ENCODE results near the gene PLSCR1.
"Not testable (repeated sequence)": the region's sequence is repeated elsewhere in the genome, so short reads cannot be mapped to it uniquely, and the experiment has no call there.

Gene PLSCR1

GRCh38 chr3:146491303-146491702, 53.1 kb downstream of the PLSCR1 start:
- TF ChIP-seq GABPA (IDR thresholded peaks at IDR 0.05; ENCODE audit: low read depth) = no peak
- no peak for TF ChIP-seq POLR2AphosphoS5 (IDR thresholded peaks at IDR 0.05; ENCODE audit: low read depth)
- TF ChIP-seq, protein P1, sequence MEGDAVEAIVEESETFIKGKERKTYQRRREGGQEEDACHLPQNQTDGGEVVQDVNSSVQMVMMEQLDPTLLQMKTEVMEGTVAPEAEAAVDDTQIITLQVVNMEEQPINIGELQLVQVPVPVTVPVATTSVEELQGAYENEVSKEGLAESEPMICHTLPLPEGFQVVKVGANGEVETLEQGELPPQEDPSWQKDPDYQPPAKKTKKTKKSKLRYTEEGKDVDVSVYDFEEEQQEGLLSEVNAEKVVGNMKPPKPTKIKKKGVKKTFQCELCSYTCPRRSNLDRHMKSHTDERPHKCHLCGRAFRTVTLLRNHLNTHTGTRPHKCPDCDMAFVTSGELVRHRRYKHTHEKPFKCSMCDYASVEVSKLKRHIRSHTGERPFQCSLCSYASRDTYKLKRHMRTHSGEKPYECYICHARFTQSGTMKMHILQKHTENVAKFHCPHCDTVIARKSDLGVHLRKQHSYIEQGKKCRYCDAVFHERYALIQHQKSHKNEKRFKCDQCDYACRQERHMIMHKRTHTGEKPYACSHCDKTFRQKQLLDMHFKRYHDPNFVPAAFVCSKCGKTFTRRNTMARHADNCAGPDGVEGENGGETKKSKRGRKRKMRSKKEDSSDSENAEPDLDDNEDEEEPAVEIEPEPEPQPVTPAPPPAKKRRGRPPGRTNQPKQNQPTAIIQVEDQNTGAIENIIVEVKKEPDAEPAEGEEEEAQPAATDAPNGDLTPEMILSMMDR (IDR thresholded peaks at IDR 0.05; ENCODE audit: insufficient read depth, low read length) = no peak
- TF ChIP-seq, protein P2, sequence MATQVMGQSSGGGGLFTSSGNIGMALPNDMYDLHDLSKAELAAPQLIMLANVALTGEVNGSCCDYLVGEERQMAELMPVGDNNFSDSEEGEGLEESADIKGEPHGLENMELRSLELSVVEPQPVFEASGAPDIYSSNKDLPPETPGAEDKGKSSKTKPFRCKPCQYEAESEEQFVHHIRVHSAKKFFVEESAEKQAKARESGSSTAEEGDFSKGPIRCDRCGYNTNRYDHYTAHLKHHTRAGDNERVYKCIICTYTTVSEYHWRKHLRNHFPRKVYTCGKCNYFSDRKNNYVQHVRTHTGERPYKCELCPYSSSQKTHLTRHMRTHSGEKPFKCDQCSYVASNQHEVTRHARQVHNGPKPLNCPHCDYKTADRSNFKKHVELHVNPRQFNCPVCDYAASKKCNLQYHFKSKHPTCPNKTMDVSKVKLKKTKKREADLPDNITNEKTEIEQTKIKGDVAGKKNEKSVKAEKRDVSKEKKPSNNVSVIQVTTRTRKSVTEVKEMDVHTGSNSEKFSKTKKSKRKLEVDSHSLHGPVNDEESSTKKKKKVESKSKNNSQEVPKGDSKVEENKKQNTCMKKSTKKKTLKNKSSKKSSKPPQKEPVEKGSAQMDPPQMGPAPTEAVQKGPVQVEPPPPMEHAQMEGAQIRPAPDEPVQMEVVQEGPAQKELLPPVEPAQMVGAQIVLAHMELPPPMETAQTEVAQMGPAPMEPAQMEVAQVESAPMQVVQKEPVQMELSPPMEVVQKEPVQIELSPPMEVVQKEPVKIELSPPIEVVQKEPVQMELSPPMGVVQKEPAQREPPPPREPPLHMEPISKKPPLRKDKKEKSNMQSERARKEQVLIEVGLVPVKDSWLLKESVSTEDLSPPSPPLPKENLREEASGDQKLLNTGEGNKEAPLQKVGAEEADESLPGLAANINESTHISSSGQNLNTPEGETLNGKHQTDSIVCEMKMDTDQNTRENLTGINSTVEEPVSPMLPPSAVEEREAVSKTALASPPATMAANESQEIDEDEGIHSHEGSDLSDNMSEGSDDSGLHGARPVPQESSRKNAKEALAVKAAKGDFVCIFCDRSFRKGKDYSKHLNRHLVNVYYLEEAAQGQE (IDR thresholded peaks at IDR 0.05; ENCODE audit: insufficient replicate concordance, low read depth) = no peak
- H3K4me3 ChIP-seq (replicated peaks; ENCODE audit: insufficient read depth, low read length) = no peak overlapping the region
- no peak overlapping the region for H3K27ac ChIP-seq (replicated peaks)
- no peaks in the 10 kb centered on the region for H3K27me3 ChIP-seq (ENCODE audit: insufficient read depth, poor library complexity, severe bottlenecking)
- DNase-seq (ENCODE audit: low read depth in 1 of 2, low spot score in 1 of 2) = no peak

DNA sequence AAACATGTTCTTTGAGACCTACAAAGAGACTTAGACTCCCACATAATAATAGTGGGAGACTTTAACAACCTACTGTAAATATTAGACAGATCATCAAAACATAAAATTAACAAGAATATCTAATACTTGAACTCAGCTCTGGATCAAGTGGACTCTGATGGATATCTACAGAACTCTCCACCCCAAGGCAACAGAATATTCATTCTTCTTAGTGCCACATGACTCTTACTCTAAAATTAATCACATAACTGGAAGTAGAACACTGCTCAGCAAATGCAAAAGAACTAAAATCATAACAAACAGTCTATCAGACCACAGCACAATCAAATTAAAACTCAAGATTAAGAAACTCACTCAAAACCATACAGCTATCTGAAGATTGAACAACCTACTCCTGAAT, 59.1 kb downstream of the PLSCR1 start:
- Histone ChIP-seq H3K27me3 (ENCODE audit: insufficient read depth, poor library complexity, severe bottlenecking) (no peaks in the 10 kb centered on the region), H3K4me3 (replicated peaks; ENCODE audit: insufficient read depth, low read length) (no peak overlapping the region), H3K27ac (replicated peaks) (no peak overlapping the region)
- TF ChIP-seq, protein P1 (IDR thresholded peaks at IDR 0.05; ENCODE audit: insufficient read depth, low read length) = no peak
- no peak for TF ChIP-seq GABPA (IDR thresholded peaks at IDR 0.05; ENCODE audit: low read depth)
- TF ChIP-seq, protein P2 (IDR thresholded peaks at IDR 0.05; ENCODE audit: insufficient replicate concordance, low read depth) = no peak
- DNase-seq (ENCODE audit: low read depth in 1 of 2, low spot score in 1 of 2) = no peak

- TF ChIP-seq, protein P2 (IDR thresholded peaks at IDR 0.05; ENCODE audit: insufficient replicate concordance, low read depth) = no peak
- TF ChIP-seq, protein P1 (IDR thresholded peaks at IDR 0.05; ENCODE audit: insufficient read depth, low read length) = no peak
- TF ChIP-seq POLR2AphosphoS5 (IDR thresholded peaks at IDR 0.05; ENCODE audit: low read depth) = no peak
- TF ChIP-seq GABPA (IDR thresholded peaks at IDR 0.05; ENCODE audit: low read depth) = no peak
- TF ChIP-seq SPI1 (IDR thresholded peaks at IDR 0.05; ENCODE audit: borderline replicate concordance, low read depth) = no peak
- no peak overlapping the region for H3K27ac ChIP-seq (replicated peaks)
- H3K27me3 ChIP-seq (ENCODE audit: insufficient read depth, poor library complexity, severe bottlenecking) = no peaks in the 10 kb centered on the region
- H3K4me3 ChIP-seq (replicated peaks; ENCODE audit: insufficient read depth, low read length) = no peak overlapping the region
- DNase-seq (ENCODE audit: low read depth in 1 of 2, low spot score in 1 of 2) = no peak
Measured at GRCh38 chr3:146476094-146476740, 68.2 kb downstream of the PLSCR1 start.

DNA sequence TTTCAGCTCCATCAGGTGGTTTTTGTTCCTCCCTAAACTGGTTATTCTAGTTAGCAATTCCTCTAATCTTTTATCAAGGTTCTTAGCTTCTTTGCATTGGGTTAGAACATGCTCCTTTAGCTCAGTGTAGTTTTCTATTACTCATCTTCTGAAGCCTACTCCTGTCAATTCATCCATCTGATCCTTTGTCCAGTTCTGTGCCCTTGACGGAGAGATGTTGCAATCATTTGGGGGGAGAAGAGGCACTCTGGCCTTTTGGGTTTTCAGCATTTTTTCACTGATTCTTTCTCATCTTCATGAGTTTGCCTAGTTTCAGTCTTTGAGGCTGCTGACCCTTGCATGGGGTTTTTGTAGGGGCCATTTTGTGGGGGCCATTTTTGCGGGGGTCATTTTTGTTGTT, 69.4 kb downstream of the PLSCR1 start:
- not testable (repeated sequence) for H3K27me3 ChIP-seq (ENCODE audit: insufficient read depth, poor library complexity, severe bottlenecking); DNase-seq (ENCODE audit: low read depth in 1 of 2, low spot score in 1 of 2); H3K27ac ChIP-seq (replicated peaks); H3K4me3 ChIP-seq (replicated peaks; ENCODE audit: insufficient read depth, low read length)

Measured in HL-60 (cell line).